OCI-LY3 (cell line): ENCODE measurements around the gene UGT1A9.

Experiments
- CTCF ChIP-seq: fragments of 200-600, 300-600 bp; sonication (generic); IDR thresholded peaks from 2 replicates; pipeline ENCODE4 v1.5.1; 2014; ENCODE audit warnings: antibody characterized with exemption, low read length, low read depth
- EZH2phosphoT487 ChIP-seq: fragments of 200-600 bp; shearing (Covaris generic); IDR thresholded peaks from 2 replicates; pipeline ENCODE4 v1.6.1; 2018; ENCODE audit warnings: antibody characterized with exemption, mixed run types, low read depth

DNA sequence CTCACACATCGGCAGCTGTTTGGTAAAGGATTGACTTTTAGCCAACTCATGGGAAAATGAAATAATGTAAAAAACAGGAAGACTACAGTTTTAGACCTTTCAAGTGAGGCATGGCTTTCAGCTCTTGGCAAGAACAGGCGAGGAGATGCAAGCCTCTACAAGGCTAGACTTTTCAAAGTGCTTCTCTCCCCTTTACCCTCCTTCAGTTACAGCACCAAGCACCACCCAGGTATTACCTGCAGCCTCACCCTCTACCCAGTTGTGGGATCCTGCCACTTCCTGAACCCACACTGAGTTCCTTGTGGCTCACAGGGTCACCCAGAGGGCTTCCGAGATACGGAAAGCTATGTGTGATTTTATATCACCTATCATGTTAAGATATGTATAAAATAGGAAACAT lies 20.7 kb upstream of the UGT1A9 start:
- TF ChIP-seq CTCF: no peak
- no peak for TF ChIP-seq EZH2phosphoT487
